Stimulated activated naive B cell treated with anti-CD40 and anti-IgM and Interleukin-4, amounts not matched to agents 10 μg/mL and 1 μg/mL and 100 μg/mL, for 72 hours (primary cell): ENCODE results near the gene NOXA1.
"Not testable (repeated sequence)": the region's sequence is repeated elsewhere in the genome, so short reads cannot be mapped to it uniquely, and the experiment has no call there.

Experiments used
- ATAC-seq, 2 donors: fragments of 150-1000 bp; cut with Tn5 transposase; replicated peaks; 2 replicates each; pipeline ENCODE4 v1.10.0; 2021; ENCODE audit warnings: moderate library complexity in 1 of 2
- DNase-seq: peaks from one replicate; pipeline ENCODE4 v3.0.0; 2021
- H3K27ac Mint-ChIP-seq: one replicate; pipeline ENCODE4 v1.8.0; 2022; ENCODE audit warnings: mild to moderate bottlenecking, mixed read lengths
- H3K27me3 Mint-ChIP-seq, 2 donors: one replicate each; pipeline ENCODE4 v1.8.0; 2022; ENCODE audit warnings: mixed read lengths in 2 of 2
- H3K36me3 Mint-ChIP-seq, 2 donors: one replicate each; pipeline ENCODE4 v1.8.0; 2022; ENCODE audit warnings: mixed read lengths in 2 of 2, mild to moderate bottlenecking in 1 of 2
- H3K4me1 Mint-ChIP-seq, 2 donors: one replicate each; pipeline ENCODE4 v1.8.0; 2022; ENCODE audit warnings: mixed read lengths in 2 of 2, mild to moderate bottlenecking in 1 of 2
- H3K4me3 Mint-ChIP-seq, 2 donors: one replicate each; pipeline ENCODE4 v1.8.0; 2022; ENCODE audit warnings: mild to moderate bottlenecking in 2 of 2, mixed read lengths in 2 of 2, moderate library complexity in 1 of 2
- H3K9me3 Mint-ChIP-seq, 2 donors: one replicate each; pipeline ENCODE4 v1.8.0; 2022; ENCODE audit warnings: mixed read lengths in 2 of 2, mild to moderate bottlenecking in 1 of 2

The NOXA1 gene

DNA sequence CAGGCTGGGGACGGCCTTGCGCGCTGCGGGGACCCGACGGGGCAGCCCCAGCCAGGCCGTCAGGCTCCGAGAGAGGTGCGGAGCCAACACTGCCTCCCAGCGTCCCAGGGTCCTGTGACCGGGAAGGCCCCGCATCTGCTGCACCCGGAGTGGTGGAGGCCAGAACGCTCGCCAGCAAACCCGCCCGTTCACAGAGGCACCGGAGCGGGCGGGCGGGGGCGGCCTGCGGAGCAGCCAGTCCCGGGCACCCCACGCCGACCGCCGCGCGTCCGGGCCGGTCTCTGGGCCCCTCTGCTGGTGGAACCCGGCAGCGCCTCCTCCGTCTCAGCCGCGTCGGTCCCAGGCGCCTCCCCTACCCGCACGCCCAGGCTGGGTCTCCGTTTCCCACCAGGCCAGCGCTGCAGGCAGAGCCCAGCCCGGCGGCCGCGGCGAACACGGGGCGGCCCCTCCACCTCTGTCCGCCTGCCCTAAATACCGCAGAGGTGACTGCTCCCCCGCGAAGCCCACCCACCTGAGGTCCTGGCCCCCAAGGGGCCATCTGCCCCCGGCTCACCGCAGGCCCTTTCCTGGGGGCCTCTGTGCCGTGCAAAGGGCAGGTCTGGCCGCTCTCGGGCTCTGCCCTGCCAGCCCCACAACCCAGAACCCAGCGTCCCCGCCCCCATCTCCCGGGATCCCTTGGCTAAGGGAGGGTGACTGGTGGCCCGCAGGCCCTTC, 16.2 kb upstream of the NOXA1 start:
- no peak overlapping the region for H3K27ac Mint-ChIP-seq
- peaks cover 7 to 8% of the 10 kb centered on the region in 2 donors for H3K9me3 Mint-ChIP-seq
- peak overlapping the region; percentile 39 to 69 for H3K4me3 Mint-ChIP-seq
- peaks cover 14 to 53% of the 10 kb centered on the region in 2 donors for H3K4me1 Mint-ChIP-seq
- peaks cover 0 to 4% of the 10 kb centered on the region in 2 donors for H3K27me3 Mint-ChIP-seq
- DNase-seq (peak; percentile 60), ATAC-seq (peak; percentile 85 to 89)
- H3K36me3 Mint-ChIP-seq, result peaks cover 14 to 18% of the 10 kb centered on the region in 2 donors

DNA sequence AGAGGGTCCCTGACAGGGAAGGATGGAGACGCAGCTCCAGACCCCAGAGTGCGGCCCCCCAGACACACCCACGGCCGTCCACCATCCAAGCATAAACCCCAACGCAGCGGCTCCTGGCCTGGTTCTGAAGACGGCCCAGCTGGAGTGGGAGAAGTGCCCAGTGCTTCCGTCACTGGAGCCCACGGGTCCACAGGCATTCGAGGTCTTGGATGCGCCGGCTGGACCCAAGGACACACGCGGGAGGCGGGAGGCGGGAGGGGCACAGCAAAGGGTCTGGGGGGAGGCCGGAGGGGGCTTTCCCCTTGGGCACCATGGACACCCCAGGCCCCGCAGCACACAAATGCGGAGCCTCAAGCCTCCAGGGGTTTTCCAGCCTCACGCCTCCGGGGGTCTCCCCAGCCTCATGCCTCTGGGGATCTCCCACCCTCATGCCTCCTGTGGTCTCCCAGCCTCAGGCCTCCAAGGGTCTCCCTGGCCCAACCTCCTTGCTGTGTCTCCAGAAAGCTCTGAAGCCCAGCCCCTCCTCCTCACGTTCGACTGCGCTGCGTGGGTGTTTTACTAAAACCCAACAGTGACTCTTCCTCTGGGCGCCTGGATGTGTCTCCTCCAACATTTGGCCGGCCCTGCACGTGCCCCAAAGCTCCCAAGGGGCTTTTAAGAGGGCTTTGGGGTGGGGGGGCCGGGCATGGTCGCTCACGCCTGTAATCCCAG, 15.4 kb upstream of the NOXA1 start:
- no peak overlapping the region for H3K27ac Mint-ChIP-seq
- H3K36me3 Mint-ChIP-seq, result peaks cover 7 to 11% of the 10 kb centered on the region in 2 donors
- H3K4me1 Mint-ChIP-seq, result peaks cover 12 to 49% of the 10 kb centered on the region in 2 donors
- peak overlapping the region; percentile 58 to 69 for H3K4me3 Mint-ChIP-seq
- H3K27me3 Mint-ChIP-seq, result peaks cover 0 to 4% of the 10 kb centered on the region in 2 donors
- ATAC-seq (no peak), DNase-seq (no peak)
- peaks cover under 1% of the 10 kb centered on the region in 2 donors for H3K9me3 Mint-ChIP-seq

DNA sequence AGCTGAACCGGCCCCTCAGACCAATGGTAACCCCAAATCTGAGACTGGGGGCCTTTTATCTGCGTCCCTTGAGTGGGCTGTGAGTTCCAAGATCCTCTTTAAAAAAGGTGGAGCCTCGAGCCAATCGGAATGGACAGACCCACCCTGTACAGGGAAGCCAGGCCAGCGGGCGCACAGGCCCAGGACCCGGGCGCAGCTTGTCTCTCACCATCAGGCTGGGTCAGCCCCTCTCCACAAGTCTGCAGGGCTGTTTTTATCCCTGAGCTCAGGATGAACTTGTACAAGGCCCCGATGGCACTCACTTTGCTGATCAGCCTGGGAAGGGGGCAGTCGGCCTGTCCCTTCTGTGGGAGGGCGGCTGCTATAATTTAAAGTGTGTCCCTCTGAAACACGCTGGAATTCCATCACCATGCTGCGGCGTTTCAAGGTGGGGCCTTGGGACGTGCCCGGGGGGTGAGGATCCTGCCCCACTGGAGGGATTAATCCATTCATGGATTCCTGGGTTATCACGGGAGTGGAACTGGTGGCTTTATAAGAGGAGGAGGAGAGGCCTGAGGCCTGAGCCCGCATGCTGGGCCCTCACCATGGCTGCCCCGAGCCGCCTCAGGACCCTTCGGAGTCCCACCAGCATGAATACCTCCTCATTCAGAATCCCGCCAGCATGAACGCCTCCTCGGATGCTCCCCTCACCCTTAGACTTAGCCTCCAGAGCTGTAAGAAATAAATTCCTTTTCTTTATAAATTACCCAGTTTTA, 14.4 kb upstream of the NOXA1 start:
- Mint-ChIP-seq H3K36me3 (peaks cover 4% of the 10 kb centered on the region in 2 donors), H3K9me3 (no peaks in the 10 kb centered on the region), H3K4me1 (peaks cover 13 to 53% of the 10 kb centered on the region in 2 donors), H3K27me3 (peaks cover 0 to 4% of the 10 kb centered on the region in 2 donors), H3K4me3 (no peak overlapping the region), H3K27ac (no peak overlapping the region)
- ATAC-seq (no peak), DNase-seq (no peak)

DNA sequence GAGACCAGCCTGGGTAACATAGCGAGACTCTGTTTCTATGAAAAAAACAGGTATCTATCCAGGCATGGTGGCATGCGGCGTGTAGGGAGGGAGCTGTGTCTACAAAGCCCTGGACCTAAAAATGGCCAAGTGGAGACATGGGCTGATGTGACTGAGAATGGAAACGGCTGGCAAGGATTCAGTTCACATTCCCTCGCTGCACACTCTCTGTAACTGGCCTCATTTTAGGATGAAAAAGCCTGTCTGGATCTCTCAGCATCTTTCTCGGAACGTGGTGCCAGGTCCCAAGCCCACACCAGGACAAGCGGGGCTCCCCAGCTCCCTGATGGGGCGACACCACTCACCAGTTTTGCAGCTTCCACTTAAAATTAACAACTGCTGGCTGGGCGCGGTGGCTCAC, 13.7 kb upstream of the NOXA1 start:
- Mint-ChIP-seq H3K4me3 (no peak overlapping the region), H3K27me3 (peaks cover 0 to 4% of the 10 kb centered on the region in 2 donors), H3K4me1 (peaks cover 16 to 59% of the 10 kb centered on the region in 2 donors), H3K36me3 (peaks cover 0 to 3% of the 10 kb centered on the region in 2 donors), H3K27ac (no peak overlapping the region), H3K9me3 (no peaks in the 10 kb centered on the region)
- no peak for DNase-seq
- no peak for ATAC-seq

DNA sequence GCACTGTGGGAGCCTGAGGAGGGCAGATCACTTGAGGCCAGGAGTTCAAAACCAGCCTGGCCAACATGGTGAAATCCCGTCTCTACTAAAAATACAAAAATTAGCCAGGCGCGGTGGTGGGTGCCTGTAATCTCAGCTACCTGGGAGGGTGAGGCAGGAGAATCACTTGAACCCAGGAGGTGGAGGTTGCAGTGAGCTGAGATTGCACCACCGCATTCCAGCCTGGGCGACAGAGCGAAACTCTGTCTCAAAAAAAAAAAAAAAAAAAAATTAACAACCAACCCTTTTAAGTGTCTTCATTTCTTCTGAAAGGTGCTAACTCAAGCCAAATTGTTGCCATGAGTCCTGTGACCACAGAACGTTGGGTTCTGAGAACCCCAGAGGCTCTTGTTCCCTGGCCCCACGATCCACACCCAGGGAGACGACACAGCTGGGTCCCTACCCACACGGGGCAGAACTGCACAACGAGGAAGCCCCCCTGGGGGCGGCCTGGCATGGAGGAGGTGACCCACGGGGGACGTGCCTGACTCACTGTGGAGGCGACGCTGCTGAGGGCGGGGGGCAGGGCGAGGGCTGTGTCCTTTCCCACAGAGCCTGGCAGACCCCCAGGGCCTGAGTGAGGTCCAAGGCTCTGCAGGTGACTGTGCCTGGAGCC, 12.8 kb upstream of the NOXA1 start:
- DNase-seq, H3K36me3 Mint-ChIP-seq, ATAC-seq: not testable (repeated sequence)

DNA sequence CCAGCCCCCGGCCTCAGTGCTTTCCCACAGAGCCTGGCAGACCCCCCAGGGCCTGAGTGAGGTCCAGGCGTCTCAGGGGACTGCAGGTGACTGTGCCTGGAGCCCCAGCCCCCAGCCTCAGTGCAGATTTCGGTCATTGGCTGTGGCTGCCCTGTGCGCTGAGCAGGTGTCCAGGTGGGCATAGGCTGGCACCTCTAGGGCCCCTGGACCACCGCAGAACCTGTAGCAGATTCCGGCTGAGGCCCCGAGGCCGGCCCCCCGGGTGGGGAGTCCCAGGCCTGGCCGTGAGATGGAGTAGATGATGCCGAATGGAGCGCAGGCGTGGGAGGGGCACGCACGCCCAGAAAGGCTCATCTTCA, 12.3 kb upstream of the NOXA1 start:
- Mint-ChIP-seq H3K27ac (no peak overlapping the region), H3K4me3 (no peak overlapping the region)

More for the DNA sequence above, 12.8 kb upstream of the NOXA1 start:
- H3K9me3 Mint-ChIP-seq, H3K27me3 Mint-ChIP-seq, H3K27ac Mint-ChIP-seq, H3K4me3 Mint-ChIP-seq: not testable (repeated sequence)
- peaks cover 18 to 62% of the 10 kb centered on the region in 2 donors for H3K4me1 Mint-ChIP-seq

DNA sequence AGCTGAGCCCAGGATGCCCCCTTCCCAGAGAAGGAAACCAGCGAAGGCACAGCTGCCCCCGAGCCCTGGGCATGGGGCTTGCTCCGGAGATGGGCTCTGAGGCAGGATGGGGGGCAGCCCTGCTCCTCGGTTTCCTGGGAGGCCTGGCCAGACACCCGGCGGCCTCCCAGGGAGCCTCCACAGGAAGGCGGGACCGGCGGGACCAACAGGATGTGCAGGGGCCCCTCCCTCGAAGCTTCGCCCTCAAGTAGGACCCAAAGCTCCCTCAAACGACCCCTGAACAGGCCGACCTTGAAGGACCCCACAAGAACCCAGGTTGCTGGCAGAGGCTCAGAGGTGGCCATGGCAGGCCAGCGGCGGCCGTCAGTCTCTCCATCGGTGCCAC, 11.9 kb upstream of the NOXA1 start:
- Mint-ChIP-seq H3K36me3 (peaks cover 0 to 3% of the 10 kb centered on the region in 2 donors), H3K9me3 (no peaks in the 10 kb centered on the region), H3K4me3 (peak overlapping the region; percentile 21 to 50), H3K4me1 (peaks cover 20 to 55% of the 10 kb centered on the region in 2 donors), H3K27me3 (peaks cover 0 to 4% of the 10 kb centered on the region in 2 donors), H3K27ac (no peak overlapping the region)
- DNase-seq (no peak), ATAC-seq (no peak)

More for the DNA sequence above, 12.3 kb upstream of the NOXA1 start:
- no peaks in the 10 kb centered on the region for H3K9me3 Mint-ChIP-seq
- H3K36me3 Mint-ChIP-seq, result peaks cover 0 to 3% of the 10 kb centered on the region in 2 donors
- H3K4me1 Mint-ChIP-seq, result peaks cover 20 to 58% of the 10 kb centered on the region in 2 donors
- ATAC-seq (no peak), DNase-seq (no peak)
- H3K27me3 Mint-ChIP-seq, result peaks cover 0 to 4% of the 10 kb centered on the region in 2 donors

DNA sequence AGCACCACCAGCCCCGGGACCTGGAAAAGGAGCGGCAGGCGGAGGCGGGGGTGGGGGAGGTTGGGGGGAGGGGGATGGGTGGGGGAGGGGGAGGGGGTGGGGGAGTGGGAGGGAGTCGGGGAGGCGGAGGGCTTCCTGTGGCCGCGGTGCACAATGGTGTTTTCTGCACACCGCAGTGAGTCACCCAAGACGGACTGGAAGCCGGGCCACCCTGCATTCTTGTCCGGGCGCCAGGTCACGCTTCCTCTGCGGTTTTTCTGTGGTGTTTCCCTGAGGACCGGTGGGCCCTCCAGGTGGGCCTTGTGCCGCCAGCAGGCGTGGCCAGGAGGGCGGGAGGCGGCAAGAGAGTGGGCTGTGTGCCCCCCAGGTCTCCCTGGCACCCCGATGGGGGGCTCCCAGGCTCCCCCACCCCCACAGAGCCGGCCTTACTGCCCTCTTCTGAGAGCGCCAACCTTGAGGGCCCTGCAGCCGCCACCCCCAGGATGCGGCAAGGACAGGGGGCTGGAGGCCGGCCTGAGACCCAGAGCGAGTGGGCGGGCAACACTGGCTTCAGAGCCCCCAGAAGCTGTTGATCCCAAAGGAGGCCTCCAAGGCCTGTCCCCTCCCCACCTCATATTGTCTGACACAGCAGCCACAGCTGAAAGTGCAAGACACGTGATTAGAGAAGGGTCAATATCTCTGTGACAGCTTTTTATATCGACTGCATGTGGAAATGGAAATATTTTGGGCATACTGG, 11.4 kb upstream of the NOXA1 start:
- no peak overlapping the region for H3K27ac Mint-ChIP-seq
- peaks cover 0 to 3% of the 10 kb centered on the region in 2 donors for H3K36me3 Mint-ChIP-seq
- H3K4me3 Mint-ChIP-seq, result peak overlapping the region; percentile 50 to 62
- peaks cover 20 to 55% of the 10 kb centered on the region in 2 donors for H3K4me1 Mint-ChIP-seq
- DNase-seq (peak; percentile 60), ATAC-seq (peak; percentile 72 to 73)
- peaks cover 0 to 4% of the 10 kb centered on the region in 2 donors for H3K27me3 Mint-ChIP-seq
- H3K9me3 Mint-ChIP-seq, result no peaks in the 10 kb centered on the region

DNA sequence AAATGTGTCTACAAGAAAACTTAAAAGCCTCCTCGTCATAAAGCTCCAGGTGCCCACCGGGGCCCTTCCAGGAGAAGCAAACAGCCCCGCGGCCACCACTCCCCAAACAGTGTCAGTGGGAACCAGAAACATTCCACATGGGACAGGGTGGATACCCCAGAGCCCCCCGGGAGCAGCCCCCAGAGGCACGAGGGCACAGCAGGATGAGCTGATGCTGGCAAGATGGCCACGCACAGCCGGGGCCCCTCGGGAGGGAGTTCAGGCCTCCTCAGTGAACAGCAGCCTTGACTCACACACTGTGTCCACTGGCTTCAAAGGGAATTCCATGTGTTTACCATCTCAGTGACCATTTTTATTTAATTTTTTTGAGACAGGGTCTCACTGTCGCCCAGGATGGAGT, 10.8 kb upstream of the NOXA1 start:
- no peak for ATAC-seq
- Mint-ChIP-seq H3K27me3 (peaks cover 0 to 4% of the 10 kb centered on the region in 2 donors), H3K36me3 (peaks cover 0 to 3% of the 10 kb centered on the region in 2 donors), H3K9me3 (no peaks in the 10 kb centered on the region), H3K4me1 (peaks cover 20 to 50% of the 10 kb centered on the region in 2 donors), H3K27ac (no peak overlapping the region), H3K4me3 (no peak overlapping the region)
- no peak for DNase-seq

DNA sequence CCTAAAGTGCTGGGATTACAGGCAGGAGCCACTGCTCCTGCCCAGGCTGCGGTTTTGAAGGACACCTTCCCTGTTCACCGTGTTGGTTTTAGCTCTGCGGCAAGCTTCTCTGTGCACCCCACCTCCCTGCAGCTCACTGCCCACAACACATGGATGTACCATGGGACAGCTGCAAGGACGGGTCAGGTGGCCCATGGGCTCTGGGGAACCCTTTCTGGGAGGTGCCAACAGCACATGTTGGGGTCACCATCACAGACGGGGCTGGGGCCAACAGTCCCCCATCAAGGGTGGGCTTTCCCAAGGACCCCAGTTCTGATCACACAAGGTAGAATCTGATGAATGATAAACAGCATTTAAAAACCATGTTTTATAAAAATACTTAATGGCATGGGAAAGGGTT, 7.7 kb upstream of the NOXA1 start:
- Mint-ChIP-seq H3K4me3 (no peak overlapping the region), H3K27me3 (no peaks in the 10 kb centered on the region), H3K9me3 (no peaks in the 10 kb centered on the region), H3K27ac (no peak overlapping the region), H3K36me3 (peaks cover 0 to 3% of the 10 kb centered on the region in 2 donors), H3K4me1 (peaks cover 18 to 40% of the 10 kb centered on the region in 2 donors)
- DNase-seq, result no peak
- no peak for ATAC-seq

DNA sequence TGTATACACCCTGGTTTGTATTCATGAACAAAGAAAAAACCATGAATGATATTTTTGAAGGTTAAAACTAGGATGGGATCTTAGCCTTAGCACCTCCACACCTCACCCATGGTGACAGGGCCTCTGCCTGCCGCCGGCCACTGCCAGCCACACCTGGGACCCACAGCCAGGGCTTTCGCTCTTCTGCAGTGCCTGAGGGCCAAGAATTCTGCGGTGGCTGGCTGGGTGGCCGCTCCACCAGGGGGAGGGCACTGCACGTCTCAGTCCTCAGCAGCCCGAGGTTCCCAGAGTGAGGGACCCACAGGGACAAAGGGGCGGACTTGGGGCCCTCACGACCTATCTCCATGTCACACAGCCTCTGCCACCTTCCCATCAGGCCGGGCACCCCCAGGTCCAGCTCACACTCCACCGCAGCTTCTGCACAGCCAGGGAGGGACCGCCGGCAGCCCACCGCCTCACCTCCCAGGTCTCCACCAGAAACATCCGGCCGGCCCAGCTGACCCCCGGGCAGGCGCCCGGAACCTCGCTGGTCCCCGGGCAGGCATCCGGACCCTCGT, 7.1 kb upstream of the NOXA1 start:
- no peak overlapping the region for H3K4me3 Mint-ChIP-seq
- no peaks in the 10 kb centered on the region for H3K27me3 Mint-ChIP-seq
- DNase-seq (no peak), ATAC-seq (no peak)
- H3K36me3 Mint-ChIP-seq, result peaks cover 0 to 3% of the 10 kb centered on the region in 2 donors
- peaks cover 16 to 33% of the 10 kb centered on the region in 2 donors for H3K4me1 Mint-ChIP-seq
- no peaks in the 10 kb centered on the region for H3K9me3 Mint-ChIP-seq
- H3K27ac Mint-ChIP-seq, result no peak overlapping the region

DNA sequence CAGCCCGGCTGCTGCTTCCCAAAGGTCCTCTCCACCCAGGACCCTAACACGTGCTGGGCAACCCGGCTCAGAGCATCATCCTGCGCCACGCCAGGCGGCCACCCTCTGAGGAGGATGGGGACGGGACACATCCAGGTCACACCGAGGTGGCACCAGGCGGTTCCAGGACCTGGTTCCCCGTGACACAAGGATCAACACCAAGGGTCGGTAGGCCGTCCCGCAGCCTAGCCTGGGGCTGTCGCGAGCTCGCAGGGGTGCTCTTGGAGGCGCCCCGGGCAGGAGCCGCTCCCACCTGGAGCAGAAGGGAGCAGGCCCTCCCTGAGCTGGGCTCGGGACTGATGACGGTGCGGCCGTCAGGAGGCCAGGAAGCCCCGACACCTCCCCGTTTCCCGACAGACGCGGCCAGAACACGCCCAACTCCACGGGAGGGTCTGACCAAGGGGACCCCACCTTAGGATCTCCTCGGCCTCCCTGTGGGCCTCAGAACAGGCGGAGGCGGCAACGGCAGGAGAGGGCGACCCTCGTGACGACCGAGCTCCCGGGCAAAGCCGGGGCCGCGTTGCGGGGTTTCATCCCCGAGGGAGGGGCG, 6.5 kb upstream of the NOXA1 start:
- Mint-ChIP-seq H3K27me3 (no peaks in the 10 kb centered on the region), H3K4me1 (peaks cover 17 to 27% of the 10 kb centered on the region in 2 donors), H3K36me3 (peaks cover 0 to 3% of the 10 kb centered on the region in 2 donors), H3K4me3 (peak overlapping the region in 1 of 2 donors; percentile 44), H3K9me3 (no peaks in the 10 kb centered on the region), H3K27ac (no peak overlapping the region)
- ATAC-seq (no peak), DNase-seq (no peak)
